ENCODE results near the gene TNFRSF25. TPM values are rescaled to one million over a fixed set of nuclear protein-coding genes. Genes with fewer than 3 reads are reported as not detected.

The TNFRSF25 gene
- polyA plus RNA-seq, 1 of the 3 experiments (the other 2 are of a cell fraction), result 20.8 TPM

DNA sequence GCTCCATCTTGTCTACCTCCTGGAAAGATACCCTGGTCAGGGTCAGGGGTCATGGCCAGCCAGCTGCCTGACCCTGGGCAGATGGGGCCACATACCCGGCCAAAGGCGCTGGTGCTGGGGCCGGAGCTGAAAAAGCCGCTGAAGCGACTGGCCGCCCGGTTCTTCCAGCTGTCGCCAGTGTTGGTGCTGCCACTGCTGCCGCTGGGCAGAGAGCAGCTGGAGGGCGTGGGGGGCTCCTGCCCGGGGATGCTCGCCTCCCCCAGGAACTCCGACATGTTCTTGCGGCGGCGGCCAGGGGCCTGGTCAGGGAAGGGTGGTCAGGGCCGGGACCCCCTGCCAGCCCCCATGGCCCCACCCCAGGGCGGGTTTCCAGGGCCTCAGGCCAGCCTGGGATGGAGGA lies 7.2 kb upstream of the TNFRSF25 start:
- Histone ChIP-seq H3K4me1 (ENCODE audit: control insufficient read depth in 1 of 2, insufficient read depth in 2 of 2, low read depth in 1 of 2, low read length in 1 of 2) (peaks cover 0 to 2% of the 10 kb centered on the region in 2 experiments; a peak in 1 of 4 replicates), H4K20me1 (ENCODE audit: insufficient read depth) (no peaks in the 10 kb centered on the region), H3F3A (replicated peaks; ENCODE audit: insufficient read depth) (no peaks in the 10 kb centered on the region), H3K27me3 (ENCODE audit: insufficient read depth) (no peaks in the 10 kb centered on the region), H3K9me2 (no peaks in the 10 kb centered on the region), H3K4me2 (no peak overlapping the region), H3K9me3 (no peaks in the 10 kb centered on the region), H2AFZ (ENCODE audit: low read depth) (no peak overlapping the region), H3K4me3 (ENCODE audit: low read depth in 2 of 2, low read length in 1 of 2) (no peak overlapping the region), H3K36me3 (replicated peaks in 1 of 2; ENCODE audit: control insufficient read depth in 1 of 2, insufficient read depth in 2 of 2, low read length in 1 of 2) (peaks cover 0 to 40% of the 10 kb centered on the region in 2 experiments), H3K27ac (ENCODE audit: low read depth in 2 of 2, low read length in 1 of 2) (no peak overlapping the region), H3K9ac (no peak overlapping the region), H3K79me2 (ENCODE audit: insufficient read depth) (no peaks in the 10 kb centered on the region)
- DNase-seq, result no peak
- WGBS (ENCODE audit: low lambda C conversion rate), result 80% methylated on average over 1 of the region's 18 CpGs
- ChIA-PET CTCF (interaction anchor here (0.6 to 3.0 kb wide), 5 partner anchors 13 to 217 kb away, joined by 3 to 14 read pairs (median 5); partner anchors contain the start of gene NOL9), POLR2A (no interaction called here)
- TF ChIP-seq, protein P1, sequence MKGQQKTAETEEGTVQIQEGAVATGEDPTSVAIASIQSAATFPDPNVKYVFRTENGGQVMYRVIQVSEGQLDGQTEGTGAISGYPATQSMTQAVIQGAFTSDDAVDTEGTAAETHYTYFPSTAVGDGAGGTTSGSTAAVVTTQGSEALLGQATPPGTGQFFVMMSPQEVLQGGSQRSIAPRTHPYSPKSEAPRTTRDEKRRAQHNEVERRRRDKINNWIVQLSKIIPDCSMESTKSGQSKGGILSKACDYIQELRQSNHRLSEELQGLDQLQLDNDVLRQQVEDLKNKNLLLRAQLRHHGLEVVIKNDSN (IDR thresholded peaks at IDR 0.05; ENCODE audit: borderline replicate concordance, low read depth), result no peak
- no peak for TF ChIP-seq TAF1 (IDR thresholded peaks at IDR 0.05; ENCODE audit: borderline replicate concordance, low read depth, low read length)
- TF ChIP-seq MXI1 (IDR thresholded peaks at IDR 0.05; ENCODE audit: low read depth, low read length), result no peak
- TF ChIP-seq RCOR1 (IDR thresholded peaks at IDR 0.05; ENCODE audit: low read length), result no peak
- TF ChIP-seq CTCF (IDR thresholded peaks at IDR 0.05), result no peak
- TF ChIP-seq, protein P2, sequence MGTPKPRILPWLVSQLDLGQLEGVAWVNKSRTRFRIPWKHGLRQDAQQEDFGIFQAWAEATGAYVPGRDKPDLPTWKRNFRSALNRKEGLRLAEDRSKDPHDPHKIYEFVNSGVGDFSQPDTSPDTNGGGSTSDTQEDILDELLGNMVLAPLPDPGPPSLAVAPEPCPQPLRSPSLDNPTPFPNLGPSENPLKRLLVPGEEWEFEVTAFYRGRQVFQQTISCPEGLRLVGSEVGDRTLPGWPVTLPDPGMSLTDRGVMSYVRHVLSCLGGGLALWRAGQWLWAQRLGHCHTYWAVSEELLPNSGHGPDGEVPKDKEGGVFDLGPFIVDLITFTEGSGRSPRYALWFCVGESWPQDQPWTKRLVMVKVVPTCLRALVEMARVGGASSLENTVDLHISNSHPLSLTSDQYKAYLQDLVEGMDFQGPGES (IDR thresholded peaks at IDR 0.05; ENCODE audit: low read depth, low read length), result no peak
- TF ChIP-seq JUND (IDR thresholded peaks at IDR 0.05), result no peak
- no peak for TF ChIP-seq FOSL2 (IDR thresholded peaks at IDR 0.05; ENCODE audit: borderline replicate concordance, low read depth)
- no peak for TF ChIP-seq GABPA (IDR thresholded peaks at IDR 0.05; ENCODE audit: low read depth)
- TF ChIP-seq POLR2AphosphoS5 (IDR thresholded peaks at IDR 0.05; ENCODE audit: low read depth, low read length), result no peak
- no peak for TF ChIP-seq USF2 (IDR thresholded peaks at IDR 0.05; ENCODE audit: borderline replicate concordance, low read depth, low read length)
- no peak for TF ChIP-seq FOXJ3 (CRISPR knock-in tag; IDR thresholded peaks at IDR 0.05)
- no peak for TF ChIP-seq ZBTB33 (IDR thresholded peaks at IDR 0.05; ENCODE audit: borderline replicate concordance, low read depth)
- no peak for TF ChIP-seq EZH2phosphoT487 (IDR thresholded peaks at IDR 0.05; ENCODE audit: borderline replicate concordance, low read depth)
- TF ChIP-seq RAD21 (IDR thresholded peaks at IDR 0.05; ENCODE audit: low read length), result no peak
- TF ChIP-seq TEAD4 (IDR thresholded peaks at IDR 0.05; ENCODE audit: borderline replicate concordance, insufficient read depth), result no peak
- TF ChIP-seq NRF1 (IDR thresholded peaks at IDR 0.05; ENCODE audit: low read depth, low read length), result no peak
- TF ChIP-seq NFIC (IDR thresholded peaks at IDR 0.05; ENCODE audit: borderline replicate concordance), result no peak
